ENCODE results near the gene PTH1R. TPM values are rescaled to one million over a fixed set of nuclear protein-coding genes. Genes with fewer than 3 reads are reported as not detected.

Gene PTH1R
- total RNA-seq, 1 donor from 2014 or later: not detected

- Histone ChIP-seq H3K4me2 (no peak overlapping the region), H3F3A (ENCODE audit: low read depth) (no peaks in the 10 kb centered on the region), H3K79me2 (ENCODE audit: low read depth) (peaks cover 59% of the 10 kb centered on the region), H3K4me1 (peaks cover 3% of the 10 kb centered on the region), H3K36me3 (no peaks in the 10 kb centered on the region), H4K20me1 (ENCODE audit: low read depth) (peaks cover 59% of the 10 kb centered on the region), H3K27me3 (no peaks in the 10 kb centered on the region), H3K9ac (no peak overlapping the region), H3K27ac (no peak overlapping the region), H3K9me3 (ENCODE audit: low read depth) (no peaks in the 10 kb centered on the region), H2AFZ (replicated peaks) (no peak overlapping the region), H3K4me3 (no peak overlapping the region)
- Mint-ChIP-seq H3K4me3 (no peak overlapping the region), H3K36me3 (peaks cover 23% of the 10 kb centered on the region), H3K9me3 (no peaks in the 10 kb centered on the region), H3K27ac (peak overlapping the region; percentile 46), H3K4me1 (peaks cover 21% of the 10 kb centered on the region), H3K27me3 (ENCODE audit: insufficient read depth, low read depth) (no peaks in the 10 kb centered on the region)
- no peak for DNase-seq (ENCODE audit: low spot score)
- TF ChIP-seq EZH2phosphoT487 (IDR thresholded peaks at IDR 0.05): no peak
- no peak for TF ChIP-seq EZH2 (IDR thresholded peaks at IDR 0.05)
- TF ChIP-seq CTCF (IDR thresholded peaks at IDR 0.05): no peak
Measured at GRCh38 chr3:46935989-46936558, 58.6 kb downstream of the PTH1R start.

- H3K4me3 Mint-ChIP-seq: no peak overlapping the region
- H3K9ac ChIP-seq: no peak overlapping the region
- no peak overlapping the region for H3K4me3 ChIP-seq
- no peaks in the 10 kb centered on the region for H3K4me1 ChIP-seq
- H3K79me2 ChIP-seq (ENCODE audit: low read depth): peaks cover 53% of the 10 kb centered on the region
- peaks cover 57% of the 10 kb centered on the region for H4K20me1 ChIP-seq (ENCODE audit: low read depth)
- H3K27me3 Mint-ChIP-seq (ENCODE audit: insufficient read depth, low read depth): no peaks in the 10 kb centered on the region
- H3K9me3 Mint-ChIP-seq: no peaks in the 10 kb centered on the region
- H3K27ac Mint-ChIP-seq: peak overlapping the region; percentile 27
- H3K27ac ChIP-seq: no peak overlapping the region
- no peak overlapping the region for H3K4me2 ChIP-seq
- H2AFZ ChIP-seq (replicated peaks): no peak overlapping the region
- peaks cover 23% of the 10 kb centered on the region for H3K36me3 Mint-ChIP-seq
- H3K4me1 Mint-ChIP-seq: peaks cover 20% of the 10 kb centered on the region
- H3K9me3 ChIP-seq (ENCODE audit: low read depth): no peaks in the 10 kb centered on the region
- DNase-seq (ENCODE audit: low spot score): no peak
- no peaks in the 10 kb centered on the region for H3K27me3 ChIP-seq
- H3F3A ChIP-seq (ENCODE audit: low read depth): no peaks in the 10 kb centered on the region
- TF ChIP-seq EZH2 (IDR thresholded peaks at IDR 0.05): no peak
- no peak for TF ChIP-seq CTCF (IDR thresholded peaks at IDR 0.05)
- no peak for TF ChIP-seq EZH2phosphoT487 (IDR thresholded peaks at IDR 0.05)
- H3K36me3 ChIP-seq: no peaks in the 10 kb centered on the region
Measured at GRCh38 chr3:46936733-46937250, 59.3 kb downstream of the PTH1R start.

- Histone ChIP-seq H3K4me1 (no peaks in the 10 kb centered on the region), H3F3A (ENCODE audit: low read depth) (no peaks in the 10 kb centered on the region), H3K36me3 (no peaks in the 10 kb centered on the region), H3K27ac (no peak overlapping the region), H4K20me1 (ENCODE audit: low read depth) (peaks cover 57% of the 10 kb centered on the region), H3K4me2 (no peak overlapping the region), H2AFZ (replicated peaks) (no peak overlapping the region), H3K9me3 (ENCODE audit: low read depth) (no peaks in the 10 kb centered on the region), H3K79me2 (ENCODE audit: low read depth) (peaks cover 54% of the 10 kb centered on the region), H3K27me3 (no peaks in the 10 kb centered on the region), H3K9ac (no peak overlapping the region), H3K4me3 (no peak overlapping the region)
- peaks cover 22% of the 10 kb centered on the region for H3K4me1 Mint-ChIP-seq
- peaks cover 23% of the 10 kb centered on the region for H3K36me3 Mint-ChIP-seq
- no peak for DNase-seq (ENCODE audit: low spot score)
- no peaks in the 10 kb centered on the region for H3K27me3 Mint-ChIP-seq (ENCODE audit: insufficient read depth, low read depth)
- no peaks in the 10 kb centered on the region for H3K9me3 Mint-ChIP-seq
- no peak overlapping the region for H3K27ac Mint-ChIP-seq
- no peak overlapping the region for H3K4me3 Mint-ChIP-seq
- TF ChIP-seq EZH2 (IDR thresholded peaks at IDR 0.05) (no peak), EZH2phosphoT487 (IDR thresholded peaks at IDR 0.05) (no peak), CTCF (IDR thresholded peaks at IDR 0.05) (no peak)
Measured at GRCh38 chr3:46938118-46938517, 60.6 kb downstream of the PTH1R start.

Measured in neural progenitor cell (in vitro differentiated cells).